Vagina (tissue), 2 donors: Measurements from ENCODE around the gene CHRNA5. TPM values are rescaled to one million over a fixed set of nuclear protein-coding genes. Genes with fewer than 3 reads are reported as not detected.

Experiments
- DNase-seq, 2 donors: peaks; one replicate each; pipeline ENCODE4 v3.0.0-alpha.2; 2017; ENCODE audit errors: extremely low spot score in 2 of 2
- H3K27ac ChIP-seq: fragments of 200-600 bp; sonication (generic); one replicate; pipeline ENCODE4 v1.5.1; 2019
- H3K27me3 ChIP-seq: fragments of 200-600 bp; sonication (generic); one replicate; pipeline ENCODE4 v1.5.1; 2019
- H3K36me3 ChIP-seq, 2 donors: fragments of 200-600 bp; sonication (generic); one replicate each; pipeline ENCODE4 v1.5.1; 2017 to 2019
- H3K4me1 ChIP-seq: fragments of 200-600 bp; sonication (generic); one replicate; pipeline ENCODE4 v1.5.1; 2019
- H3K4me3 ChIP-seq, 2 donors: fragments of 200-600 bp; sonication (generic); 1 replicate in 1 of 2; 2 replicates in 1 of 2; pipeline ENCODE4 v1.5.1; 2016 to 2019
- H3K9me3 ChIP-seq: fragments of 200-600 bp; sonication (generic); one replicate; pipeline ENCODE4 v1.5.1; 2019
- POLR2A ChIP-seq, 2 donors: fragments of 450-650 bp; IDR thresholded peaks; one replicate each; pipeline ENCODE4 v1.6.1; 2017; ENCODE audit warnings: antibody characterized with exemption in 2 of 2, mild to moderate bottlenecking in 2 of 2, moderate library complexity in 2 of 2
- POLR2AphosphoS5 ChIP-seq, 2 donors: sonication (generic); formaldehyde crosslinking; IDR thresholded peaks; one replicate each; pipeline ENCODE4 v1.9.0; 2017; ENCODE audit warnings: antibody characterized with exemption in 2 of 2, mild to moderate bottlenecking in 2 of 2, low read depth in 1 of 2; ENCODE audit not compliant: insufficient read depth in 1 of 2
- intact Hi-C: fragments of 100-400 bp; cut with DNase I; formaldehyde crosslinking; loops from one replicate; pipeline ENCODE4 v1.15.1; 2023
- total RNA-seq: library from RNA; depleted of rRNA; stranded (reverse); fragments of >200 nt; gene quantifications from one replicate; pipeline ENCODE4 v1.2.3, GENCODE V29; 2016
- TF ChIP-seq, protein P1 (sequence below), 3 experiments: fragments of 450-650 bp in 2 of 3; fragments of 200-600 bp in 1 of 3; sonication (generic) in 1 of 3; IDR thresholded peaks; one replicate each; pipeline ENCODE4 v1.5.1; 2017 to 2019; ENCODE audit warnings: antibody characterized with exemption in 3 of 3, mild to moderate bottlenecking in 2 of 3, moderate library complexity in 2 of 3

CHRNA5 gene
- total RNA-seq, 1 donor from 2014 or later = 8.8 TPM

DNA sequence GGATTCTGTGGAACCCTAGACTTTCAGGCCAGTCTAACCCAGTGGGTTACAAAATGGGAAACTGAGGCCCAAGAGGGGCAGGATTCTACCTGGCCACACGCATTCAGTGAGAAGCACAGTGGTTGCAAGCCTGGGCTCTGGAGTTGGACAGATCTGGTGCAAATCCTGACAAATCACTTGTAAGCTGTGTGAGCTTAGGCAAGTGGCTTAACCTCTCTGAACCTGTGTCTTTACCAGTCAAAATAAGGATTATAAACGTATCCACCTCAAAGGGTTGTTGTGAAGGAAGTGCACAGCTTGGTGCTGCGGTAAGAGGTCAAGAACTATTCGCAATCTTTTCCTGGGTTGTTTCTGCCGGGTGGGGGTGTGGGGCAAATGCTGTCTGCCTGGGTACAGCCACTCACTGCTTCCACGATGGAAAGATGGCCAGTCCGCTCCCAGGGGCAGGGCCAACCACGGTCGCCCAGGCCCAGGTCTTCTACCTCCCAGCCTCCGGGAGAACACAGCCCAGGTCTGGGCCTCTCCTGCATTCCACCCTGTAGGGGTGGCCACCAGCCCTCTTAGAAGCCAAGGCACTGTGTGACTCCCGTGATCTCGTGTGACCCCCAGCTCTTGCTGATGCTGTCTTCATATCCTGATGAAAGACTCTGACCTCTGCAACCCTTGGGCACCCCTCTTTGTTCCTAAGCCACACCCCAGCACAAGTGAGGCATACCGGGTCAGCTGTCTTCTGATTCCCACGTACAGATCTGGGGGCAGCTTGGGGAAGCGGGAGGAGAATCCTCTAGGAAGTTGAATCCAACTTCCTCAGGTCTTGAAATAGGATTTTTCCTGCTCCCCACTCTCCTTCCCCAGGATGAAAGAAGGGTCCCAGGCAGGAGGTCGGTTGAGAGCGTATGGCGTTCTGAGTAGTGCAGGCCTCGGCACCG is 54.0 kb downstream of the CHRNA5 start:
- no peaks in the 10 kb centered on the region for H3K9me3 ChIP-seq
- peaks cover 20% of the 10 kb centered on the region for H3K4me1 ChIP-seq
- intact Hi-C loops = loop anchor here (5.0 kb wide), 1 partner anchor 98 kb away; no protein-coding TSS in a partner anchor
- peaks cover 13% of the 10 kb centered on the region for H3K27me3 ChIP-seq
- no peak overlapping the region for H3K27ac ChIP-seq
- H3K36me3 ChIP-seq = no peaks in the 10 kb centered on the region
- DNase-seq = no peak
- TF ChIP-seq, protein P1, sequence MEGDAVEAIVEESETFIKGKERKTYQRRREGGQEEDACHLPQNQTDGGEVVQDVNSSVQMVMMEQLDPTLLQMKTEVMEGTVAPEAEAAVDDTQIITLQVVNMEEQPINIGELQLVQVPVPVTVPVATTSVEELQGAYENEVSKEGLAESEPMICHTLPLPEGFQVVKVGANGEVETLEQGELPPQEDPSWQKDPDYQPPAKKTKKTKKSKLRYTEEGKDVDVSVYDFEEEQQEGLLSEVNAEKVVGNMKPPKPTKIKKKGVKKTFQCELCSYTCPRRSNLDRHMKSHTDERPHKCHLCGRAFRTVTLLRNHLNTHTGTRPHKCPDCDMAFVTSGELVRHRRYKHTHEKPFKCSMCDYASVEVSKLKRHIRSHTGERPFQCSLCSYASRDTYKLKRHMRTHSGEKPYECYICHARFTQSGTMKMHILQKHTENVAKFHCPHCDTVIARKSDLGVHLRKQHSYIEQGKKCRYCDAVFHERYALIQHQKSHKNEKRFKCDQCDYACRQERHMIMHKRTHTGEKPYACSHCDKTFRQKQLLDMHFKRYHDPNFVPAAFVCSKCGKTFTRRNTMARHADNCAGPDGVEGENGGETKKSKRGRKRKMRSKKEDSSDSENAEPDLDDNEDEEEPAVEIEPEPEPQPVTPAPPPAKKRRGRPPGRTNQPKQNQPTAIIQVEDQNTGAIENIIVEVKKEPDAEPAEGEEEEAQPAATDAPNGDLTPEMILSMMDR (IDR thresholded peaks at IDR 0.05) = no peak
- TF ChIP-seq POLR2AphosphoS5 (IDR thresholded peaks at IDR 0.05; ENCODE audit: insufficient read depth in 1 of 2, low read depth in 1 of 2) = no peak
- TF ChIP-seq POLR2A (IDR thresholded peaks at IDR 0.05) = no peak
- no peak overlapping the region for H3K4me3 ChIP-seq

DNA sequence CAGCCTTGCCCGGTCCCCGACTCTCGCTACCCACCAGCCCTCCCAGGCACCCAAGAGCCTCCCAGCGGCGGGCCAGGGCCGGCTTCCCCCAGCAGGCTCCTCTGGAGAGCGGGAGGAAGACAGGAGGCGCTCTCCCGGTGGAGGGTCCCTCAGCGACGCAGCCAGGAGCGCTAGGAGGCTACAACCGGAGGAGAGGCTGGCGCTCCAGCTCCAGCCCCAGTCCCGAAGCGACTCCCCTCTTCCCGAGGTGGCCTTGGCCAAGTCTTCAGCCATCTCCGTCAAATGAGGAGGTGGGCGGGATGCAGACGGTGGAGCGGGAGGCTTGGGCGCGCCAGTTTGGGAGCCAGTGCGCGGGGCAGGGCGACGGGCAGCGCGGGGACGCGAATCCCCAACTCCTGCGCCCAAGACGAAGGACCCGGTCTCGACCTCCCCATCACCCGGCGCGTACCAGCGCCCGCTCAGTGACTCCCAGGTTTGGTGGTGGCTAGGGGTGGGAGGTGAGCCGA is 54.8 kb downstream of the CHRNA5 start:
- H3K4me1 ChIP-seq = peaks cover 20% of the 10 kb centered on the region
- H3K9me3 ChIP-seq = no peaks in the 10 kb centered on the region
- peak overlapping the region; percentile 22 to 38 for H3K4me3 ChIP-seq
- H3K27ac ChIP-seq = no peak overlapping the region
- DNase-seq = no peak
- no peaks in the 10 kb centered on the region for H3K36me3 ChIP-seq
- peaks cover 13% of the 10 kb centered on the region for H3K27me3 ChIP-seq
- intact Hi-C loops = loop anchor here (5.0 kb wide), 1 partner anchor 87 kb away; no protein-coding TSS in a partner anchor
- TF ChIP-seq, protein P1 (IDR thresholded peaks at IDR 0.05) = no peak
- TF ChIP-seq POLR2AphosphoS5 (IDR thresholded peaks at IDR 0.05; ENCODE audit: insufficient read depth in 1 of 2, low read depth in 1 of 2) = no peak
- no peak for TF ChIP-seq POLR2A (IDR thresholded peaks at IDR 0.05)

DNA sequence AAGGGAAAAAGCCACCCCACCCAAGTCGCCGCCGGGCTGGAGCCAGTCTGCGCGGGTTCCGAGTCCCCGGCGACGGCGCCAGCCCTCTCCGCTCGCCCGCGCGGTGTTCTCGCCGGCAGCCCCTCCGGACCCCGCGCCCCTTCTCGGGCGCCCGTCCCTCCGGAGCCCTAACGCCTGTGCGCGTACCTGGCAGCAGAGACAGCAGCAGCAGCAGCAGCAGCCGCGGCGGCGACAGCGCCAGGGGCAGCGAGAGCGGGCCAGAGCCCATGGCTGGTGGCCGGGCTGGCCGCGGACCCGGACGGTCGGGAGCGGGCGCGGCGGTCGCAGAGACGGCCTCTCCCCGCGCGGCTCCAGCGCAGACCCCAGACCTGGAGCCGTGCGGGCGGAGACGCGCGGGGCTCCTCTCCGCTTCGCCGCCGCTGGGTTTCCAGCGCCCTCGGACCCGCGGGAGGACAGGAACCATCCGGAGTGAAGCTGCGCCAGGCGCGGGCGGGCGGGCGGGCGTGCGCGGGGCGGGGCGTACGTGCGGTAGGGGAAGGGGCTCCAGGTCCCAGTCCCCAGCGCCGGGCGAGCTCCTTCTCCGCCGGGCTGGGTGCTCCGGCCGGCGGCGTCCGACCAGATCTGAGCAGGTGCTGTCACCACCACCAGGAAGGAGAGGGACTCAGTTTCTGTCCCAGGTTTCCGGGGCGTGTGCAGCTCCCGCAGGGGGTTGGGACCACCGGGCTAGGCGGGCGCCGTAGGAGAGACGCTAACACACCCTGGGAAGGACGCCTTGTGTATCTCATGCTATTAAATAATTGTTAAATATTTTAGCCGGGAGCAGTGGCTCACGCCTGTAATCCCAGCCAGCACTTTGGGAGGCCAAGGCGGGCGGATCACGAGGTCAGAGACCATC is 55.5 kb downstream of the CHRNA5 start, which contains the start of gene CHRNA3:
CHRNA3 (minus strand) TSS at position 470 of the 895 bp plus-strand sequence; CDS start at position 268, 202 bp downstream.
- Histone ChIP-seq H3K4me3 (peak within 1 kb of the TSS; percentile 22 to 38), H3K4me1 (peaks cover 20% of the 10 kb centered on the region), H3K27me3 (peaks cover 13% of the 10 kb centered on the region), H3K36me3 (no peaks in the 10 kb centered on the region), H3K27ac (no peak within 1 kb of the TSS), H3K9me3 (no peaks in the 10 kb centered on the region)
- no peak for DNase-seq
- TF ChIP-seq POLR2AphosphoS5 (IDR thresholded peaks at IDR 0.05; ENCODE audit: insufficient read depth in 1 of 2, low read depth in 1 of 2) (no peak), POLR2A (IDR thresholded peaks at IDR 0.05) (no peak)
- TF ChIP-seq, protein P1 (IDR thresholded peaks at IDR 0.05) = no peak
- intact Hi-C loops = loop anchor here (5.0 kb wide), 1 partner anchor 87 kb away; no protein-coding TSS in a partner anchor

DNA sequence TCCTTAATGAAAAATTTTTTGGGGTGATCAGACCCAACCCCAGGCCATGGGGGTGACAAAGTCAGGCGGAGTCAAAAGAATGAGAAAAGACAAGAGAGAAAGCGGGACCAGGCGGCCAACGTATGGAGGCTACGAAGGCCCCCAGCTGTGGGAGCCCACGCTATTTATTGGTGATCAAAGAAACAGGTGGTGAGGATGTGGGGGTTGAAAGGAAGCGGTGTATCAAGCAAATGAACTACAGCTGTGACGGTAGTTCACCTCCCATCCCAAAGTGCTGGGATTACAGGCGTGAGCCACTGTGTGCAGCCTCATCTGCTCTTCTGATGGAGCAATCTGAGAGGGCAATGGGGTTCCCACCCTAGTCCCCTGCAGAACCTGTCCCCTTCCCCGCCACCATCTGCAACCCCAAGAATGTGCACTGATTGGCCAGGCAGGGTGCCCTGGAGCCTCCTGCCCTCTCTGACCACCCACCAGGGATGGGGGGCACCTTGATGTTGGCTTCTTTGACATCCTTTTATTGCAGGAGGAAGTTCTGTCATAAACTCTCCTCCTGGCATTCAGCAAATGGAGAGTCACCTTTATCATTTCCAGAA is 56.6 kb downstream of the CHRNA5 start:
- Histone ChIP-seq H3K36me3 (no peaks in the 10 kb centered on the region), H3K27ac (no peak overlapping the region), H3K27me3 (peaks cover 13% of the 10 kb centered on the region), H3K4me3 (no peak overlapping the region), H3K4me1 (peaks cover 20% of the 10 kb centered on the region), H3K9me3 (no peaks in the 10 kb centered on the region)
- TF ChIP-seq POLR2AphosphoS5 (IDR thresholded peaks at IDR 0.05; ENCODE audit: insufficient read depth in 1 of 2, low read depth in 1 of 2) (no peak), POLR2A (IDR thresholded peaks at IDR 0.05) (no peak)
- TF ChIP-seq, protein P1 (IDR thresholded peaks at IDR 0.05) = no peak
- DNase-seq = no peak
- intact Hi-C loops = loop anchor here (5.0 kb wide), 1 partner anchor 85 kb away; no protein-coding TSS in a partner anchor
